DLD1 (cell line): Measurements from ENCODE around the gene DGCR6L.
"Not testable (repeated sequence)": the region's sequence is repeated elsewhere in the genome, so short reads cannot be mapped to it uniquely, and the experiment has no call there.

Experiments
- in situ Hi-C: cut with HindIII; loops from 2 replicates; pipeline ENCODE4 v1.10.0; 2017; ENCODE audit warnings: low sequenced_read_pairs

The DGCR6L gene

DNA sequence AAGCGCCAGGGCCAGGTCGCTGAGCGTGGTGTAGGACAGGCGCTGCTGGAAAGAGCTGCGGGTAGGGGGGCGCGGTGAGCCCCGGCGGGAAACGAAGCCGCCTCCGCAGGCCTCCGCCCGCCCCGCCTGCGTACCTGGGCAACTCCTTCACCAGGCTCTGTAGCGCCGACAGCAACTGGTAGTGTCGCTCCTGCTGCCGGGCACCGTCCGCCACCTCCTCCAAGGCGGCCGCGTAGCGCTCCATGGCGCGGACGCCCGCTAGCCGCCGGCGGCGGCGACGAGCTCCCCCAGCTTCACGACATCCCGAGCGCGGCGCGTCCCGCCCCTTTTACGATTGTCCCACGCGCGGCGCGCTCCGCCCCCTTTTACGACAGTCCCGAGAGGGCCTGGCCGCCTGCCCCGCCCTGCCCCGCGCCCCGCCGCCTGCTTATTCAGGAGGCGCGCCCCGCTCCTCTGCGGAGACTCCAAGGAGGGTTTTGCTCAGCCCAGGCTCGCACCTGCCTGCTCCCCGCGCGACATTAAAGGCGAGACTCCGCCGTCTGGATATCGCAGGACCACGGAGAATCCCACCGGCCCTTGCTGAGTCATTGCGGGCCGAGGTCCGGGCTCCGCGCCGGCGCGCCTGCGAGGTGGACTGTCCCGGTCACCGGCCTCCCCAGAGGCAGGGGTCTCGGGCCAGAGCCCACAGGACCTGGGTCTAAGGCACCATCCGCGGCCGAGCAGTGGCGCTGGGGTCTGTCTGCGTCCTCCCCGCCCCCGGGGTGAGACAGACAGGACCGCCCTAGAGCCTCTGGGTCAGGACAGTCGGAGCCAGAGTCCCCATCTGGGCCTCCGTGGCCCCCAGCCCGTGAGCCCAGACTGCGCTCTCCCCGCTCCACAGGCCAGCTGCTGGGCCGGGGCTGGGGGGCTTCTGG lies at the start of gene DGCR6L:
TSS of gene DGCR6L (minus strand) at position 316 of the 914 bp plus-strand sequence. CDS start at position 244, 72 bp downstream.
- in situ Hi-C loops = no loop called here

DNA sequence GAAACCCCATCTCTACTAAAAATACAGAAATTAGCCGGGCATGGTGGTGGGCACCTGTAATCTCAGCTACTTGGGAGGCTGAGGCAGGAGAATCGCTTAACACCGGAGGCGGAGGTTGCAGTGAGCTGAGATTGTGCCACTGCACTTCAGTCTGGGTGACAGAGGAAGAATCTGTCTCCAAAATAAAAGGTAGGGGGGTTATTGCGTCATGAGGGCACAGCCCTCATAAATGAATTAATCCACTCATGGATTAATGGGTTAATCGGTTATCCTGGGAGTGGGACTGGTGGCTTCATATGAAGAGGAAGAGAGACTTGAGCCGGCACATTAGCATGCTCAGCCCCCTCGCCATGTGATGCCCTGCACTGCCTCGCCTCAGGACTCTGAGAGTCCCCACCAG lies 49.0 kb upstream of the DGCR6L start:
- in situ Hi-C loops = not testable (repeated sequence)

DNA sequence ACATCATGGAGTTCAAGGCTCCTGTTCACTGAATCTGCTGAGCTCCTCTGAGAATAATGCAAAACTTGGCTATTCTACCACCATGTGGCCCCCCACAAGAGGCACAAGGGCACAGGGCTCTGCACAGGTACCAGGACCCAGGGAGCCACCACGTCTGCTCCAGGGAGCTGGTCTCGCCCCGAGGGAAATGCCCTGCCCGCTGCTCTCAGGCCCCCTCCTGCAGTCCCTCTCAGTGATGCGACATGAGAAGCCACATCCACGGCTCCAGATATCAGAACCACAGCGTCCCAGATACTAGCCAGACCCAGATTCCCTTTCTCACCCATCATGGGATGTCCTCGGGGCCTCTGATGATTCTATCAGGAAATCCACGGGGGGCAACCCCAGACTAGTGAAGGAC lies 47.0 kb upstream of the DGCR6L start:
- in situ Hi-C loops = not testable (repeated sequence)

DNA sequence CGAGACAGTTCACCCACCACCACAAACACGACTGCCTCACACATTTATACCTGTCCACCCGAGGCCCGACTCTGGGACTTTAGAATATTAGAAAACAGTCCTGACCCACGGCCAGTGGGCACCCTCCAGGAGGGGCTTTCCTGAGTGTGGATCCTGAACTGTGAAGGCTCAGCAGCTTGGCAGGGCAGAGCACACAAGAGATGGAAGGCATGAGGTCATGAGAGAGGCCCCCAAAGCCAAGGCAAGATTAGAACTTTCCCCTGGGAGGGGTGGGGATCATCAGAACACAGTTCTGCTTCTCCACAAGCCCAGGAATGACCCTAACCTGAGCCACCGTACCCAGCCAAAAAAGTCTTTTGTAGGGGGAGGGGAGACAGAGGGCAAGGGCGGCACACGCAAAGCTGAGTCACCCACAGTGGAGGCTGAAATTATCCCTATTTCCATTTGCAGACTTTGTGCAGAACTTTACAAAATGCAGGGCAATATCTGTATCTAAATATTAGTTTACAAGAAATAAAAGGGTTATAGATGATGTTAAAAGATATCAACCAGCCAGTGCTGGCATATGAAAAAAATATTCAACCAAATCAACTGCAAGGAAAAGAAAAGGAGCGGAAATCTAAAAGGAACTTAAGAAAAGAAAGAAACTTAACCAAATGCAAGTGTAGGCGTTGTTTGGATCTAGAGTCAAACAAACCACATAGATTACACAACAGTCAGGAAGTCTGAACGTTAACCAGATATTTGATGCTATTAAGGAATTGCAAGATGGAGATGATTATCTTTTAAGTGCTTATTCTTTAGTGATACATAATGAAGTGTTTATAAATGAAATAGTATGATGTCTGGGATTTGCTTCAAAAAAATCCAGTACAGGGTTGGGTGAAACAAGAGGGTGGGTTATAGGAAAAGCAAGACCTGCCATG lies 44.7 kb upstream of the DGCR6L start:
- in situ Hi-C loops = not testable (repeated sequence)

DNA sequence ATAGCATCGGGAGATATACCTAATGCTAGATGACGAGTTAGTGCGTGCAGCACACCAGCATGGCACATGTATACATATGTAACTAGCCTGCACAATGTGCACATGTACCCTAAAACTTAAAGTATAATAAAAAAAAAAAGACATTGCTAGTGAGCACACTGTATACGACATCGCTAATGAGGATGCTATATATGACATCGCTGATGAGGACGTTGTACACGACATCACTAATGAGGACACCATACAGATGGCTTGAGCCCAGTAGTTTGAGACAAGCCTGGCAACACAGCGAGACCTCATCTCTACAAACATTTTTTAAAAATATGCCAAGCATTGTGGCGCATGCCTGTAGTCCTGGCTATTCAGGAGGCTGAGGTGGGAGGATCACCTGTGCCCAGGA lies 42.5 kb upstream of the DGCR6L start:
- in situ Hi-C loops = not testable (repeated sequence)

DNA sequence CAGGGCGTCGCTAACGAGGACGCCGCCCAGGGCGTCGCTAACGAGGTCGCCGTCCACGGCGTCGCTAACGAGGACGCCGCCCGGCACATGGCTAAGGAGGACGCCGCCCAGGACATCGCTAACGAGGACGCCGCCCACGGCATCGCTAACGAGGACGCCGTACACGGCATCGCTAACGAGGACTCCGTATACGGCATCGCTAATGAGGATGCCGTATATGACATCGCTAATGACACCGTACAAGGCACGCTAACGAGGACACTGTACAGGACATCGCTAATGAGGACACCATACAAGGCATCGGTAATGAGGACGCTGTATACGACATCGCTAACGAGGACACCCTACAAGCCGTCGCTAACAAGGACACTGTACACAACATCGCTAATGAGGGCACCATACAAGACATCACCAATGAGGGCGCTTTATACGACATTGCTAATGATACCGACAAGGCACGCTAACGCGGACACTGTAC lies 41.9 kb upstream of the DGCR6L start:
- in situ Hi-C loops = not testable (repeated sequence)

DNA sequence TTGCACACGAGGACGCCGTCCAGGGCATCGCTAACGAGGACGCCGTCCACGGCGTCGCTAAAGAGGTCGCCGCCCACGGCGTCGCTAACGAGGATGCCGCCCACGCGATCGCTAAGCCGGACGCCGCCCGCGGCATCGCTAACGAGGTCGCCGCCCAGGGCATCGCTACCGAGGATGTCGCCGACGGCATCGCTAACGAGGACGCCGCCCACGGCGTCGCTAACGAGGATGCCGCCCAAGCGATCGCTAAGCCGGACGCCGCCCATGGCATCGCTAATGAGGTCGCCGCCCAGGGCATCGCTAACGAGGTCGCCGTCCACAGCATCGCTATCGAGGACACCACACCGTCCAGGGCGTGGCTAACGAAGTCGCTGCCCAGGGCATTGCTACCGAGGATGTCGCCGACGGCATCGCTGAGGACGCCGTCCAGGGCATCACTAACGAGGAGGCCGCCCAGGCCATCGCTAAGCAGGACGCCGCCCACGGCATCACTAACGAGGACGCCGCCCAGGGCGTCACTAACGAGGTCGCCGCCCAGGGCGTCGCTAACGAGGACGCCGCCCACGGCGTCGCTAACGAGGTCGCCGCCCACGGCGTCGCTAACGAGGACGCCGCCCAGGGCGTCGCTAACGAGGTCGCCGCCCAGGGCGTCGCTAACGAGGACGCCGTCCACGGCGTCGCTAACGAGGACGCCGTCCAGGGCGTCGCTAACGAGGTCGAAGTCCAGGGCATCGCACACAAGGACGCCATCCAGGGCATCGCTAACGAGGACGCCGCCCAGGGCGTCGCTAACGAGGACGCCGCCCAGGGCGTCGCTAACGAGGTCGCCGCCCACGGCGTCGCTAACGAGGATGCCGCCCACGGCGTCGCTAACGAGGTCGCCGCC lies 41.2 kb upstream of the DGCR6L start:
- in situ Hi-C loops = not testable (repeated sequence)

DNA sequence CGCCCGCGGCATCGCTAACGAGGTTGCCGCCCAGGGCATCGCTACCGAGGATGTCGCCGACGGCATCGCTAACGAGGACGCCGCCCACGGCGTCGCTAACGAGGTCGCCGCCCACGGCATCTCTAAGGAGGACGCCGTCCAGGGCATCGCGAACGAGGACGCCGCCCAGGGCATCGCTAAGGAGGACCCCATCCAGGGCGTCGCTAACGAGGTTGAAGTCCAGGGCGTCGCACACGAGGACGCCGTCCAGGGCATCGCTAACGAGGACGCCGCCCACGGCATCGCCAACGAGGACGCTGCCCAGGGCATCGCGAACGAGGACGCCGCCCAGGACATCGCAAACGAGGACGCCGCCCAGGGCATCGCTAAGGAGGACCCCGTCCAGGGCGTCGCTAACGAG lies 40.4 kb upstream of the DGCR6L start:
- in situ Hi-C loops = not testable (repeated sequence)

DNA sequence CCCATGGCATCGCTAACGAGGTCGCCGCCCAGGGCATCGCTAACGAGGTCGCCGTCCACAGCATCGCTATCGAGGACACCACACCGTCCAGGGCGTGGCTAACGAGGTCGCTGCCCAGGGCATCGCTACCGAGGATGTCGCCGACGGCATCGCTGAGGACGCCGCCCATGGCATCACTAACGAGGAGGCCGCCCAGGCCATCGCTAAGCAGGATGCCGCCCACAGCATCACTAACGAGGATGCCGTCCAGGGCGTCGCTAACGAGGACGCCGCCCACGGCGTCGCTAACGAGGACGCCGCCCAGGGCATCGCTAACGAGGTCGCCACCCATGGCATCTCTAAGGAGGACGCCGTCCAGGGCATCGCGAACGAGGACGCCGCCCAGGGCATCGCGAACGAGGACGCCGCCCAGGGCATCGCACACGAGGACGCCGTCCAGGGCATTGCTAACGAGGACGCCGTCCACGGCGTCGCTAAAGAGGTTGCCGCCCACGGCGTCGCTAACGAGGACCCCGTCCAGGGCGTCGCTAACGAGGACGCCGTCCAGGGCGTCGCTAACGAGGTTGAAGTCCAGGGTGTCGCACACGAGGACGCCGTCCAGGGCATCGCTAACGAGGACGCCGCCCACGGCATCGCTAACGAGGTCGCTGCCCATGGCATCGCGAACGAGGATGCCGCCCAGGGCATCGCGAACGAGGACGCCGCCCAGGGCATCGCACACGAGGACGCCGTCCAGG lies 38.8 kb upstream of the DGCR6L start:
- in situ Hi-C loops = not testable (repeated sequence)

DNA sequence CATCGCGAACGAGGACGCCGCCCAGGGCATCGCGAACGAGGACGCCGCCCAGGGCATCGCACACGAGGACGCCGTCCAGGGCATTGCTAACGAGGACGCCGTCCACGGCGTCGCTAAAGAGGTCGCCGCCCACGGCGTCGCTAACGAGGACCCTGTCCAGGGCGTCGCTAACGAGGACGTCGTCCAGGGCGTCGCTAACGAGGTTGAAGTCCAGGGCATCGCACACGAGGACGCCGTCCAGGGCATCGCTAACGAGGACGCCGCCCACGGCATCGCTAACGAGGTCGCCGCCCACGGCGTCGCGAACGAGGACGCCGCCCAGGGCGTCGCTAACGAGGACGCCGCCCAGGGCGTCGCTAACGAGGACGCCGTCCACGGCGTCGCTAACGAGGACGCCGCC lies 38.1 kb upstream of the DGCR6L start:
- in situ Hi-C loops = not testable (repeated sequence)

DNA sequence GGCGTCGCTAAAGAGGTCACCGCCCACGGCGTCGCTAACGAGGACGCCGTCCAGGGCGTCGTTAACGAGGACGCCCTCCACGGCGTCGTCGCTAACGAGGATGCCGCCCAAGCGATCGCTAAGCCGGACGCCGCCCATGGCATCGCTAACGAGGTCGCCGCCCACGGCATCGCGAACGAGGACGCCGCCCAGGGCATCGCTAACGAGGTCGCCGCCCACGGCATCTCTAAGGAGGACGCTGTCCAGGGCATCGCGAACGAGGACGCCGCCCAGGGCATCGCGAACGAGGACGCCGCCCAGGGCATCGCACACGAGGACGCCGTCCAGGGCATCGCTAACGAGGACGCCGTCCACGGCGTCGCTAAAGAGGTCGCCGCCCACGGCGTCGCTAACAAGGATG lies 37.0 kb upstream of the DGCR6L start:
- in situ Hi-C loops = not testable (repeated sequence)

DNA sequence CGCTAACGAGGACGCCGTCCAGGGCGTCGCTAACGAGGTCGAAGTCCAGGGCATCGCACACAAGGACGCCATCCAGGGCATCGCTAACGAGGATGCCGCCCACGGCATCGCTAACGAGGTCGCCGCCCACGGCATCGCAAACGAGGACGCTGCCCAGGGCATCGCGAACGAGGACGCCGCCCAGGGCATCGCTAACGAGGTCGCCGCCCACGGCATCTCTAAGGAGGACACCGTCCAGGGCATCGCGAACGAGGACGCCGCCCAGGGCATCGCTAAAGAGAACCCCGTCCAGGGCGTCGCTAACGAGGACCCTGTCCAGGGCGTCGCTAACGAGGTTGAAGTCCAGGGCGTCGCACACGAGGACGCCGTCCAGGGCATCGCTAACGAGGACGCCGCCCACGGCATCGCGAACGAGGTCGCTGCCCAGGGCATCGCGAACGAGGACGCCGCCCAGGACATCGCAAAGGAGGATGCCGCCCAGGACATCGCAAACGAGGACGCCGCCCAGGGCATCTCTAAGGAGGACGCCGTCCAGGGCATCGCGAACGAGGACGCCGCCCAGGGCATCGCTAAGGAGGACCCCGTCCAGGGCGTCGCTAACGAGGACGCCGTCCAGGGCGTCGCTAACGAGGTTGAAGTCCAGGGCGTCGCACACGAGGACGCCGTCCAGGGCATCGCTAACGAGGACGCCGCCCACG lies 36.2 kb upstream of the DGCR6L start:
- in situ Hi-C loops = not testable (repeated sequence)

DNA sequence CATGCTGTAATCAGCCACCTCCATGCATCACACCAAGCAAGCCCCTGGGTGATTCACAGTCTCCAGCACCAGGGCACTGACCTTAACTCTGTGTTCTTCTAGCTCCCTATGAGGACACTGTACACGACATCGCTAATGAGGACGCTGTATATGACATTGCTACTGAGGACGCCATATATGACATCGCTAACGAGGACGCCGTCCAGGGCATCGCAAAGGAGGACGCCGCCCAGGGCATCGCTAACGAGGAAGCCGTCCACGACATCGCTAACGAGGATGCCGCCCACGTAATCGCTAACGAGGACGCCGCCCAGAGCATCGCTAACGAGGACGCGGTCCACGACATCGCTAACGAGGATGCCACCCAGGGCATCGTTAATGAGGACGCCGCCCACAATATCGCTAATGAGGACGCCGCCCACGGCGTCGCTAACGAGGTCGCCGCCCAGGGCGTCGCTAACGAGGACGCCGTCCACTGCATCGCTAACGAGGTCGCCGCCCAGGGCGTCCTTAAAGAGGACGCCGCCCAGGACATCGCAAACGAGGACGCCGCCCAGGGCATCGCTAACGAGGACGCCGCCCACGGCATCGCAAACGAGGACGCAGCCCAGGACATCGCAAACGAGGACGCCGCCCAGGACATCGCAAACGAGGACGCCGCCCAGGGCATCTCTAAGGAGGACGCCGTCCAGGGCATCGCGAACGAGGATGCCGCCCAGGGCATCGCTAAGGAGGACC lies 34.5 kb upstream of the DGCR6L start:
- in situ Hi-C loops = no loop called here

DNA sequence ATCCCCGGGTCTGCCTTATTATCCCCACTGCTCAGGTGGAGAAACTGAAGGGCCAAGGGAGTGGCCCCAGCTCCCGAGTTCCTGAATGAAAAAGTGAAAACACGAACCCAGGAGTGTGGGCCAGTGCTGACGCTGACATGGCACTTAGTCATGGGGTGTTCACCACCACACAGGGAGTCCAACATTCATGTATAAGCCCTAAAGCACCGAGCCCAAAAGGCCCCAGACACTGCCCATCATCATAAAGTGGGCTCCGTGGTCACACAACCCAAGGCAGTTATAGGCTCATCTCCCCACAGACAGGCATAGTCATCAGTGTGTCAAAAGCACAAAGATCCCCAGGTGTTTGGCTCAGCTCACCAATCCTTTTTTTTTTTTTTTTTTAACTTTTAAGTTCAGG lies 32.7 kb upstream of the DGCR6L start:
- in situ Hi-C loops = not testable (repeated sequence)

DNA sequence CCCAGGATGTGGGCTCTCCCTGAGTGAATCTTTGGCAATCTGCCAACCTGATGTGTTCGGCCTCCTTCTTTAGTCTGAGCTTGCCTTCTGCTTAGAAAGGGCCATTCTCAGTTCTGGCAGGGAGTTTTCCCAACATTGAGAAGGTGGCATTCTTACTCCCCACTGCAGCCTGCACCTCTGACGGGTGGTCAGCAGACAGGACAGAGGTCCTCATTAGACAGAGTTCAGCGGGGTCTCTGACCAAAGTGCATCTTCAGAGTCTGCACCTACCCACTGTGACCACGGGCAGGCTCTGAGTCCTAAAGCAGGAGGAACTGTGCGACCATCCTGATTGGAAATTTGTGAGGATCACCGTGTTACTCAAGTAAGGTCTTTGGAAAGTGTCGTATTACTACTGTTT lies 26.7 kb upstream of the DGCR6L start:
- in situ Hi-C loops = not testable (repeated sequence)

DNA sequence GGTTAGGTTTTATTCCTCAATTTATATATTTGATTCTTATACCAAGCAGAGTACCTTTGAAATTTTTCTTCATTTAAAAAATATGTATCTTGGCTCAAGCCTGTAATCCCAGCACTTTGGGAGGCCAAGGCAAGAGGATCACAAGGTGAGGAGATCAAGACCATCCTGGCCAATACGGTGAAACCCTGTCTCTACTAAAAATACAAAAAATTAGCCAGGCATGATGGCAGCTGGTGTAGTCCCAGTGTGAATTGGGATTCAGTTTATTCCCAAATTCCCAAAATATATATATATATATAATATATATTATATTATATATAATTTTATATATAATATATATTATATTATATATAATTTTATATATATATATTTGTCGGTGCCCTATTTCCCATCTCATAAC lies 18.4 kb upstream of the DGCR6L start:
- in situ Hi-C loops = not testable (repeated sequence)

DNA sequence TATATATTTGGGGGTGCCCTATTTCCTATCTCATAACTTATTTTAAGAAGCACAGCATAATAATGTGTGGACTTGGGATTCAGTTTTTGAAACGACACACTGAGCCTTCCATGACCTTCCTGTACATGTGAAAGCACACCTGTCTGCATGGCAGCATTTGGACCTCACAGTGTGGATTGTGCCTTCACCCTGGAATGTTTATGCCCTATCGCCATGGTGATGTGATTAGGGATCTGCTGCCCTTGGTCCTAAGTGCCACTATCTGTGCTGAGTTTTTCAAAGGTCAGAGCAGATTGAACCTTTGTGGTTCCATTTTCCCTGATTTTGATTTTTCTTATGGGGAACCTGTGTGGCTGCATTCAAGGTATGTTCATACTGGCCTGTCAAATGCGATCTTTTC lies 17.9 kb upstream of the DGCR6L start:
- in situ Hi-C loops = not testable (repeated sequence)

DNA sequence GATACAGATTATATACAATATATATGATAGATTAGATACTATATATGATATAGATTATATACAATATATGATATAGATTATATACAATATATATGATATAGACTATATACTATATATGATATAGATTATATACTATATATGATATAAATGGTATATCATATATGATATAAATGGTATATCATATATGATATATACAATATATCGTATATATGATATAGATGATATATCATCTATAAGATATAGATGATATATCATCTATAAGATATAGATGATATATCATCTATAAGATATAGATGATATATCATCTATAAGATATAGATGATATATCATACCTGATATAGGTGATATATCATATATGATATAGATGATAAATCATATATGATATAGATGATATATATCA lies 16.7 kb upstream of the DGCR6L start:
- in situ Hi-C loops = not testable (repeated sequence)

DNA sequence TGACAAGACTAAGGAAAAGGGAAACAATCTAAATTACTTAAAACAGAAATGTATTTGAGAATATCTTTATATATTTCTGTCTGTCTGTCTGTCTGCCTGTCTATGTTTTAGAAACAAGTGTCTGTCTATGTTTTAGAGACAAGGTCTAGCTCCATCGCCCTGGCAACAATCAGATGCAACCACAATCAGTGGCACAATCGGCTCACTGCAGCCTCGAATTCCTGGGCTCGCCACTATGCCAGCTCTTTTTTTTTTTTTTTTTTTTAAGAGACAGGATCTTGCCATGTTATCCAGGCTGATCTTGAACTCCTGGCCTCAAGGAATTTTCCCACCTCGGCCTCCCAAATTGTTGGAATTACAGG lies 8.7 kb upstream of the DGCR6L start:
- in situ Hi-C loops = not testable (repeated sequence)
